ENCODE data around the gene SIGLEC14. TPM values are rescaled to one million over a fixed set of nuclear protein-coding genes. Genes with fewer than 3 reads are reported as not detected.
"Not testable (repeated sequence)": the region's sequence is repeated elsewhere in the genome, so short reads cannot be mapped to it uniquely, and the experiment has no call there.

SIGLEC14 gene
- 2.6 TPM for total RNA-seq

- peak; percentile 50 for ATAC-seq
Measured at GRCh38 chr19:51646730-51647129, at the start of gene SIGLEC14. Gene SIGLEC14 (minus strand): TSS chr19:51646825. CDS start chr19:51646759, 66 bp downstream.

DNA sequence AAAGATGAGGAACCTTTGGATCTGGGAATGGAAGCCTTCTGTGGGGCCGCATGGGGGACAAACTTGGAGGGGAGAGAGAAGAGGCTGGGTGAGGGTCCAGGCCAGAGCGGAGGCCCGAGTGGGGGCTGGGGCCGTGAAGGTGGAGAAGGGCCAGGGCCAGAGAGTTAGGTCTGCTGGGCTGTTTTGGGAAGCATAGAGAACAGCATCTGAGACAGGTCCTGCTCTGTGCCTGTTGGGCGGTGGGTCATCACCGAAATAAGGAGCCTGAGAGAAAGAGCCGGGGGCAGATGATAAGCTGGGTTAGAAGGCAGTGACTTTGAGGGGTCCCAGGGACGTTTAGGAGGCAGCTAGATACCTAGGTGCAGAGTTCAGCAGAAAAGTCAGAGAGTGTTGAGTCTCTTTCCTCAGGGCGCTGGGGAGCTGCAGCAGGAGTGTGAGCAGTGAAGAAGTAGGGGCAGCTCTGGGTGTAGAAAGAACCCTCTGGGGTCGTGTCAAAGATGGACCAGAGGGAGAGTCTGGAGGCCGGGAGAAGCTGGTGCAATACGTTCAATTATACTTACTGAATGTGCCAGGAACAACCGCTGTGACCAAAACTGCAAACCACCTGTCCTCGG is 49.2 kb upstream of the SIGLEC14 start:
- ATAC-seq (no peak), DNase-seq (ENCODE audit: low spot score) (peak; percentile 27)

More at GRCh38 chr19:51646730-51647129, at the start of gene SIGLEC14:
- DNase-seq (ENCODE audit: low spot score): not testable (repeated sequence)

GRCh38 chr19:51695088-51695487 is 48.5 kb upstream of the SIGLEC14 start:
- no peak for ATAC-seq
- no peak for DNase-seq (ENCODE audit: low spot score)

DNA sequence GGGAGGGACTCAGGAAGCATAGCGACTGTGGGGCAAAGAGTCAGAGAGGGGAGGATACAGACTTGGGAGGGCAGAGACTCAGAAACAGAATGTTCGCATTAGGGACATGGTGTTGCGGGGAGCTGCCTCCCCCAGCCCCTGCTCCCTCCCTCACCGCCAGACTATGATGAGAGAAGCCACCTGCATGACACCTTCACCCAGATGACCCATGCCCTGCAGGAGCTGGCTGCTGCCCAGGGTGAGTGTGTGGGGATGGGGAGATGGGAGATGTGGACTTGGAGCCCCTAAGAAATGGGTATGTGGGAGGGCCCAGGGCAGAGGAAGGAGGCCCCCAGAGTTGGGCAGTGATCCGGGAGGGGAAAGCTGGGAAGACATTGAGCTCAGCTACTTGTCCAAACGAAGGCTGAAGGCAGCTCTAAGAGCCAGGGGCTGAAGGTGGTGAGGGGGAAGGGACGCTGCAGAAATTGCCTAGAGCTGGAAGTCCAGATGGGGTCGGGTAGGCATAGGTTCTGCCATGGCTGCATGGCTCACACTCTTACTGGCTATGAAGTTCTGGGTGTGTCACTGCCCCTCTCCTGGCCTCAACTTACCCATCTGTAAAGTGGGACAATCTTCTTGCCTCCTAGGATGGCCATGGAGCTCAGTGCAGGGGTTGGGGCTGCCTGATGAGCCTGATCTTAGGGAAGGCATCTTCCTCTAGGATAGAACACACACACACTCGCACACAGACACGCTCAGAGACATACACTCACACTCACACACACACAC is 47.9 kb upstream of the SIGLEC14 start:
- ATAC-seq: no peak
- no peak for DNase-seq (ENCODE audit: low spot score)

GRCh38 chr19:51693819-51694218 is 47.2 kb upstream of the SIGLEC14 start:
- DNase-seq (ENCODE audit: low spot score): no peak
- ATAC-seq: no peak

DNA sequence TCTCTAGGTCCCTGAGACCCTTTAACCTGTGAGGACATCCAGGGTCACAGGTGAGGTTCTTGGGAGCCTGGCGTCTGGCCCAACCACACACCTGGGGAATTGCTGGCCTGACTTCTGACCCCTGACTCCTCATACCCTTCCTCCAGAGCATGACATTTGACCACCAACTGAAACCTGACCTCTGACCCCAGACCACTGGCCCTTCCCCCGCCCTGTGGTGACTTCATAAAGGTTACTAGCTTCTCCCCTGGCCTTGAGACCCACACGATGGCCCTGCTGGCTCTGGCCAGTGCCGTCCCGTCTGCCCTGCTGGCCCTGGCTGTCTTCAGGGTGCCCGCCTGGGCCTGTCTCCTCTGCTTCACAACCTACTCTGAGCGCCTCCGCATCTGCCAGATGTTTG is 46.6 kb upstream of the SIGLEC14 start, which contains the start of gene SPACA6:
Gene SPACA6, plus strand, starts transcription at position 71 of the 400 bp plus-strand sequence. Its CDS starts 197 bp downstream, at position 268.
- ATAC-seq (no peak), DNase-seq (ENCODE audit: low spot score) (no peak)

DNA sequence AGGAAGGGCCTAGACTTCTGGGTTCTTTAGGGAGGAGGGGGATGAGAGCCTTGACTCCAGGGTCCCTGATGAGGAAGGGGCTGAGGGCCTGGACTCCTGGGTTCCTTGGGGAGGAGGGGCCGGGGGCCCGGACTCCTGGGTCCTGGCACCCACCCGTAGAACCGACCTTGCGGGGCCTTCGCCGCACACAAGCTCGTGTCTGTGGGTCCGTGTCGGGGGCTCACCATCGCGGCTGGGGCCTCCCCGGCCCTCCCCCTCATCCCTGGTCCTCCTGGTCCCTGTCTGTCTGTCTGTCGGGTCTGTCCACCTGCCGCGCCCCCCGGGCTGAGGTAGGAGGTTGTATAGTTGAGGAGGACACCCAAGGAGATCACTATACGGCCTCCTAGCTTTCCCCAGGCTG is 45.8 kb upstream of the SIGLEC14 start:
- DNase-seq (ENCODE audit: low spot score) (no peak), ATAC-seq (no peak)

DNA sequence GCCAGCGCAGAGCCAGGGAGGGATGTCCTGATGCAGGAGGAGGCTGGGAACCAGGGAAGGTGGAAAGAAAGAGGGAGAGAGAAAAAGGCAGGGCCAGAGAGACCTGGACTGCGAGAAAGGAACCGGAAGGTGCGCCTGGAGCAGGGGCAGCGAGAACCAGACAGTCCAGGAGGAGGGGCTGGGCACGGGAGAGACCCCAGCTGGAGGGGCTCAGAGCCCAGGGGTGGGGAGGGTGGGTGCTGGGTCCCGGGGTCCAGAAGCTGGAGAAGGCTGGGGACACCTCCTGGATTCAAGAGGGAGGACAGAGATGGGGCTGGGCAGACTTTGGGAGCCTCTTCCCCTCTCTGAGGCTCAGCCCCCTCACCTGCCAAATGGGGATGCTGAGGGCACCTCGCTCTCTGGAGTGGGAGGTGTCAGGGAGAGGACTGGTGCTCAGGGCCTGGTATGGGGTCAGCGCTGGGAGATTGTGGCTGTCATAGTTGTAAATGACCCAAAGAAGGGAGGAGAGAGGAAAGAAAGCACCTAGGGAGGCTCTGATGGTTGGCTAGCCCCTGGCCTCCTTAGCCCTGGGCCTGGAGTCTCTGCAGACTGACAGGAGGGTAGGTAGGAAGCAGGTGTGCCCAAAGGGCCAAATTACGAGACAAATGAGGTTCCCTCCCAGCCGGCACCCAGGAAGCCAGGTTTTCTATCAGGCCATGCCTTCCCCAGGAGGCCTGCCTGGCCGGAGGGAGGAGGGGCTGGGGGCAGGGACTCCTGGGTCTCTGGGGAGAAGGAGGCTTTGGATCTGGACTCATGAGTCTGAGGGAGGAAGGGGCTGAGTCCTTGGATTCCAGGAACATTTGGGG is 45.2 kb upstream of the SIGLEC14 start:
- DNase-seq (ENCODE audit: low spot score) (no peak), ATAC-seq (no peak)

DNA sequence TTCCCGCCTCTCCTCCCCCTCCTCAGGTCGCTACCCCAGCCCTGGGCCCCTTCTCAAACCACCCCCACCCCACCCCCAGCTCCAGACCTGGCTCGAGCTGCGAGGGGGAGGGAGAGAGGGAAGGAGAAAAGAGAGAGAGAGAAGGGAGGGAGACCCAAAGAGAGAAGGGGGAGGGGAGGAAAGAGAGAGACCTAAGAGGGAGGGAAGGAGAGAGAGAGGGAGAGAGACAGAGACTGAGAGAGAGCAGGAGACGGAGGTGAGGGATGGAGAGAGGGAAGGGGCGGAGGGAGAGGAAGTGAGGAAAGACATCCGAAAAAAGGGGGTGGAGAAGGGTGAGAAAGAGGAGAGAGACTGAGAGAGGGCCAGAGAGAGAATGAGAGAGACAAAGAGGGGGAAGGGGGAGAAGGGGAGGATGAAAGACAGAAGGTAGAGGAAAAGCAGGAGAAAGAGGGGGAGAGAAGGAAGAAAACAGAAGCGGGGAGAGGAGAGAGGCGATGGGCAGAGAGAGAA is 44.5 kb upstream of the SIGLEC14 start:
- ATAC-seq: no peak
- DNase-seq (ENCODE audit: low spot score): no peak

GRCh38 chr19:51690454-51691073 is 43.9 kb upstream of the SIGLEC14 start:
- ATAC-seq (peak; percentile 40), DNase-seq (ENCODE audit: low spot score) (no peak)

DNA sequence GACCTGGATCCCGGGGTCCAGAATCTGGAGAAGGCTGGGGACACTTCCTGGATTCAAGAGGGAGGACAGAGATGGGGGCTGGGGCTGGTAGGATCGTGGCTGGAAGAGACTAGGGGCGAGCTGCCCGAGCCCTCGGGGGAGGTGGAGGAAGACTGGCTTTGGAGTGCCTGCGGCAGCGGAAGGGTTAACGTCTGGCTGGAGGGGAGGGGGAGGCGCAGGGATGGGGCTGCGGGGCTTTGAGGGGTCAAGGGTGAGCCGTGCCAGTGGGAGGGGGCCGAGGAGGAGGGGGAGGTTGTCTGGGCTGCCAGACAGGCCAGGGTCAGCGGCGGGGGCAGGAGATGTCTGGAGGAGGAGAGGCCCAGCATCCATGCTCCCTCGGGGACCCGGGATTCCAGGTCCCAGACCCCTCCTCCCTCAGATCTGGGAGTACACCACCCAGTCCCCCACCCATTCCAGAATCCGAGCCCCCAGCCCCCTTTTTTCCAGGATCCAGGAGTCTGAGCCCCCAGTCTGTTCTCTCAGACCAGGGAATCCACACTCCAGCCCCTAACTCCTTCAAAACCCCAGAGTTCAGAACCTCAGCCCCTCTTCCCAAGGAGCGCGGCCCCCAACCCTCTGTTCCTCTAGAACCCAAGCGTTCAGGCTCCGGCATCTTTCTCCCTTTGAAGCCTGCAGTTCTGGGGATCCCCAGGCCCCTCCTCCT is 43.3 kb upstream of the SIGLEC14 start:
- ATAC-seq (no peak), DNase-seq (ENCODE audit: low spot score) (no peak)

- peak; percentile 82 for ATAC-seq
- peak; percentile 76 for DNase-seq (ENCODE audit: low spot score)
Measured at GRCh38 chr19:51688671-51689571, 42.3 kb upstream of the SIGLEC14 start.

DNA sequence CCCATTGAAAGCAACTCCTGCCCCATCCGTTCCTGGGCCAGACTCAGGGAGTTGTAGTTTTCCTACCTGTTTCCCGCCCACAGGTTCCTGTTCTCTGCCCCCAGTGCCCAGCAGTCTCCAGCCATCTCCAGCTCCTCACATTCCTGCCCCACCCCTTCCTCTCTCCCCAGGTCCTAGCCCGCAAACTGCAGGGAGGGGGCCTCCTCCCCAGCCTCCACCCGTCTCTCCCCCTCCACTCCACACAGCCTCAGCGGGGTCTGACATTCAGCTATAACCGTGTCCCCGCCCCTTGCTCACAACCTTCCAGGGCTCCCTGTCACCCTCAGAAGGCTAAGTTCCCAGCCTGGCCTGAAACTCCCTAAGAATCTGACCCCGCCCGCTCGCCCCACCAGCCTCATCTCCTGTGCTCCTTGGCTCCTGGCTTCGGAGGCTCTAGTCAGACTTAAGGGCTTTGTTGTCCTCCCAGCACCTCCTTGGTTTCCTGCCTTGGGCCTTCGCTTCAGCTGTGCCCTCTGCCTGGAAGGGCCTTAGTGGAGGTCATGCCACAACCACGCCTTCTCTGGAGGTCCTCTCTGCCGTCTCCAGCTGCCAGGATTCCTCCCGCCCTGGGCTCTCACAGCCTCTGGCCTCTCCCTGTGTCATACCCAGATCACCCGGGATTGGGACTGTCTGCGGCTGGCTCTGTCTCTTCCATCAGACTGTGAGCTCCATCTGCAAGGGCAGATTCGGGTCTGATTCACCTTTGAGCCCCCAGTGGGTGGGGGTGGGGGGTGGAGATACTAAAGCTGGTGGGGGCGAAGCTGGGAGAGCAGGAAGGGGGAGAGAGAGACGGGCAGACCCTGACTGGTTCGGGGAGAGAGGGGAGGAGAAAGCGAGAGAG is 41.4 kb upstream of the SIGLEC14 start:
- ATAC-seq (peak; percentile 21), DNase-seq (ENCODE audit: low spot score) (no peak)

DNA sequence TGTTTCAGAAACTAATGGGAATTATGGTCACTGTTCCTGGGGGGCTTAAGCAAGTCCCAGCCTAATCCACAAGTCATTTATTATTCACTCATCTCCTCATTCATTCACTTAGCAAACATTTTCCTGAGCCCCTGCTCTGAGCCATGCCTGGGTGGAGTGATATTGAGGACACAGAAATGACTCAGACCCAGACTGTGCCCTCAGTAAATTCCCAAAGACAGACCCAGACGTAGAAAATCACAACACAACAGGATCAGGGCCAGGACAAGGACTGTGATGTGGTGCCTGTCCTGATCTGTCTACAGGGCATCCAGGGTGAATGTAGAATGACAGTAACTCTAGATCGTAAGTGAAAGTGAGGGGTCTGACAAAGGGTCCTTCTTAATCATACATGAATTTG is 39.5 kb upstream of the SIGLEC14 start:
- DNase-seq (ENCODE audit: low spot score) (no peak), ATAC-seq (no peak)

- ATAC-seq: no peak
Measured at GRCh38 chr19:51681286-51681941, 34.8 kb upstream of the SIGLEC14 start.

GRCh38 chr19:51680474-51680873 is 33.8 kb upstream of the SIGLEC14 start:
- no peak for DNase-seq (ENCODE audit: low spot score)
- ATAC-seq: no peak

More at GRCh38 chr19:51681286-51681941, 34.8 kb upstream of the SIGLEC14 start:
- no peak for DNase-seq (ENCODE audit: low spot score)

DNA sequence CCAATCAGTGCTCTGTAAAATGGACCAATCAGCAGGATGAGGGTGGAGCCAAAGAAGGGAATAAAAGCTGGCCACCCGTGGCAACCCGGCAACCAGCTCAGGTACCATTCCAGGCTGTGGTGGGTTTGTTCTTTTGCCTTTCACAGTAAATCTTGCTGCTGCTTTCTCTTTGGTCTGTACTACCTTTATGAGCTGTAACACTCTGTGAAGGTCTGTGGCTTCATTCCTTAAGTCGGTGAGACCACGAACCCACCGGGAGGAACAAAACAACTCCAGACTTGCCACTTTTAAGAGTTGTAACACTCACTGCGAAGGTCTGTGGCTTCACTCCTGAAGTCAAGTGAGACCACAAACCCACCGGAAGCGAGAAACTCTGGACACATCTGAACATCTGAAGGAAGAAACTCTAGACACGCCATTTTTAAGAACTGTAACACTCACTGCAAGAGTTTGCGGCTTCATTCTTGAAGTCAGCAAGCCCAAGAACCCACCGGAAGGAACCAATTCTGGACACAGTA is 30.0 kb upstream of the SIGLEC14 start:
- DNase-seq (ENCODE audit: low spot score): no peak
- ATAC-seq: no peak

Measured in left lobe of liver (tissue), 2 donors.